GM12892 (cell line): Measurements from ENCODE around the gene CDC73.

Experiments
- POLR2A ChIP-seq: IDR thresholded peaks from 2 replicates; pipeline ENCODE4 v1.6.1; 2011; ENCODE audit warnings: low read depth, low read length, control low read depth
- POLR2AphosphoS5 ChIP-seq: IDR thresholded peaks from 2 replicates; pipeline ENCODE4 v1.6.1; 2011; ENCODE audit warnings: low read depth, low read length, control low read depth
- TAF1 ChIP-seq: IDR thresholded peaks from 2 replicates; pipeline ENCODE4 v1.6.1; 2011; ENCODE audit warnings: low read depth, mild to moderate bottlenecking, control low read depth, low read length, borderline replicate concordance

DNA sequence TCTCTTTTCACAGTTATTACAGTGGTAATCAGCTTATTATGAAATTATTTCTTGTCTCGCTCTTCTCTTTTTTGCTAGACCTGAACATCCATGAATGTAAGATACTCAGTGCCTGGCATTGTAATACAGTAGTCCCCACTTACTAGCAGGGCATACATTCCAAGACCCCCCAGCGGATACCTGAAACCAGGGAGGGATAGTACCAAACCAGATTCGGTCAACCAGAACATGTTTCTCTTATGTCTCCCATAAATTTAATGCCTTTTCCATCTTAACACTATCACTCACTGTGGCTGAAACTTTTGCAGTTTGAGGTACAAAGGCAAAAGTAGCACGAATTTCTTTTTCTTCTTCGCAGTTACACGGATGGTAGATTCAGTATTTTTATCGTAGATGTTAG, 89.2 kb downstream of the CDC73 start:
- TF ChIP-seq POLR2AphosphoS5 (no peak), POLR2A (no peak), TAF1 (no peak)
